HG03060 (cell line): Measurements from ENCODE around the gene HNRNPUL2.
"Not testable (repeated sequence)": the region's sequence is repeated elsewhere in the genome, so short reads cannot be mapped to it uniquely, and the experiment has no call there.

Experiments used
- ATAC-seq: cut with Tn5 transposase; IDR thresholded peaks from one replicate; pipeline ENCODE4 v1.9.1; 2021; ENCODE audit warnings: low read depth, moderate number of reproducible peaks; ENCODE audit not compliant: unreplicated experiment

The HNRNPUL2 gene

GRCh38 chr11:62727165-62727871 is at the start of gene HNRNPUL2:
TSS of gene HNRNPUL2 (minus strand) at chr11:62727457. CDS start at chr11:62727156, 301 bp downstream.
- ATAC-seq: peak; percentile 62

- ATAC-seq: no peak
These were observed 48.4 kb upstream of the HNRNPUL2 start for GRCh38 chr11:62775646-62776045.

GRCh38 chr11:62774407-62774806 is 47.1 kb upstream of the HNRNPUL2 start:
- no peak for ATAC-seq

- ATAC-seq: peak; percentile 69
These were observed 44.1 kb upstream of the HNRNPUL2 start, which contains the start of gene TAF6L for GRCh38 chr11:62771144-62772021. TSS of gene TAF6L (plus strand) at chr11:62771396. CDS start at chr11:62775784, 4,388 bp downstream.

- ATAC-seq: no peak
These were observed 43.5 kb upstream of the HNRNPUL2 start for GRCh38 chr11:62770778-62771143.

GRCh38 chr11:62760867-62761227 is 33.6 kb upstream of the HNRNPUL2 start:
- not testable (repeated sequence) for ATAC-seq

- no peak for ATAC-seq
These were observed 30.9 kb upstream of the HNRNPUL2 start for GRCh38 chr11:62757846-62758788.

- ATAC-seq: no peak
These were observed 27.9 kb upstream of the HNRNPUL2 start for GRCh38 chr11:62755086-62755615.

- ATAC-seq: peak; percentile 94
These were observed 26.7 kb upstream of the HNRNPUL2 start, which contains the start of gene ZBTB3 for GRCh38 chr11:62753736-62754603. TSS of gene ZBTB3 (minus strand) at chr11:62754160. CDS start at chr11:62753664, 496 bp downstream.

- no peak for ATAC-seq
These were observed 25.9 kb upstream of the HNRNPUL2 start for GRCh38 chr11:62752994-62753735.

GRCh38 chr11:62752177-62752785 is 25.0 kb upstream of the HNRNPUL2 start:
- ATAC-seq: no peak

- not testable (repeated sequence) for ATAC-seq
These were observed 22.7 kb upstream of the HNRNPUL2 start for GRCh38 chr11:62749931-62750330.

- no peak for ATAC-seq
These were observed 20.4 kb upstream of the HNRNPUL2 start for GRCh38 chr11:62747475-62748160.

- ATAC-seq: no peak
These were observed 9.9 kb upstream of the HNRNPUL2 start for GRCh38 chr11:62737196-62737595.

GRCh38 chr11:62732830-62733229 is 5.6 kb upstream of the HNRNPUL2 start:
- ATAC-seq: no peak

- ATAC-seq: not testable (repeated sequence)
These were observed 2.8 kb upstream of the HNRNPUL2 start for GRCh38 chr11:62730076-62730475.

- ATAC-seq: no peak
These were observed 1.1 kb upstream of the HNRNPUL2 start, which contains the start of gene TTC9C for GRCh38 chr11:62728171-62728988. TSS of gene TTC9C (plus strand) at chr11:62728486. CDS start at chr11:62728849, 363 bp downstream.
